DMS 273 treated with DMSO at 0.1 percent for 48 hours (cell line): ENCODE measurements around the gene UBXN4.
A peak's percentile ranks its signal among the peaks of the same experiment; 100 is the strongest.
"Not testable (repeated sequence)": the region's sequence is repeated elsewhere in the genome, so short reads cannot be mapped to it uniquely, and the experiment has no call there.

Experiments used
- DNase-seq: peaks from one replicate; lab custom pipeline; 2025; lab: John Stamatoyannopoulos, UW

The UBXN4 gene

DNA sequence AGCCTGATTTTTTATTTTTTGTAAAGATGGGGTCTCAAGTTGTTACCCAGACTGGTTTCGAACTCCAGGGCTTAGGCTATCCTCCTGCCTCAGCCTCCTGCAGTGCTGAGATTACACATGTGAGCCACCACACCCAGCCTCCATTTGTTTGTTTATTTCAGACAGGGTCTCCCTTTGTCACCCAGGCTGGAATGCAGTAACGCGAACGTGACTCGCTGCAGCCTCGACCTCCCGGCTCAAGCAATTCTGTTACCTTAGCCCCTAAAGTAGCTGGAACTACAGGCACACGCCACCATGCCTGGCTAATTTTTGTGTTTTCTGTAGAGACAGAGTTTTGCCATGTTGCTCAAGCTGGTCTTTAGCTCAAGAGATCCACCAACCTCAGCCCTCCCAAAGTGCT lies 27.2 kb downstream of the UBXN4 start:
- no peak for DNase-seq

DNA sequence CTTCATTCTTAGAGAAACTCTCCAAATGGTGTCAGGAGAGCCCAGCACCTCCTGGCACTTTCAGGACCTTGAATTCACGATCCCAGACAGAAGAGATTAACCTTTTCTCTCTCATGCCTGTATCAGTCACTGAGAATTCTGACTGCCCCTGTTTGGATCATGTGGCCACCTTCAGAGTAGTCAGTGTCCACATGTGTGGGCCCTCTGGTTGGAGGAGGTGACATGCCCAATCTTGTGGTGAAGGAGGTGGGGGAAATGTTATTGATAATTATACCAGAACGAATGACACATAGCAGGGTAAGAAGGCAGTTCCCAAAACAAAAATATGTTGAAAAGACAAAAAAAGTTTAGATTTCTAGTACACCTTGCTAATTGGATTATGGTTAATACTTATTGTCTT lies 31.7 kb downstream of the UBXN4 start:
- DNase-seq, result no peak

DNA sequence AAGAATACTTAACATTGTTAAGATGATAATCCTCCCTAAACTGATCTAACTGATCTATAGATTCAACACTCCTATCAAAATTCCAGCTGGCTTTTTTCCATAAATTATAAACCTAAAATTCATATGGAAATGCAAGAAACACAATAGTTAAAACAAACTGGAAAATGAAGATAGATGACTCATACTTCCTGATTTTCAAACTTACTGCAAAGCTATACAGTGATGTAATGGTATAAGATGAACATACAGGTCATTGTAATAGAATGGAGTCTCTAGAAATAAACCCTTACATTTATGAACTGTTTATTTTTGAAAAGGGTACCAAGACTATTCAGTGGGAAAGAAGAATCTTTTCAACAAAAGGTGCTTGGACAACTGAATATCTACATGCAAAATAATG lies 32.3 kb downstream of the UBXN4 start:
- DNase-seq, result no peak

GRCh38 chr2:135775420-135775819 lies 33.8 kb downstream of the UBXN4 start:
- no peak for DNase-seq

GRCh38 chr2:135776367-135776766 lies 34.7 kb downstream of the UBXN4 start:
- no peak for DNase-seq

- DNase-seq, result no peak
Observed at GRCh38 chr2:135782231-135782630, 40.6 kb downstream of the UBXN4 start.

GRCh38 chr2:135783439-135783838 lies 41.8 kb downstream of the UBXN4 start:
- DNase-seq, result no peak

DNA sequence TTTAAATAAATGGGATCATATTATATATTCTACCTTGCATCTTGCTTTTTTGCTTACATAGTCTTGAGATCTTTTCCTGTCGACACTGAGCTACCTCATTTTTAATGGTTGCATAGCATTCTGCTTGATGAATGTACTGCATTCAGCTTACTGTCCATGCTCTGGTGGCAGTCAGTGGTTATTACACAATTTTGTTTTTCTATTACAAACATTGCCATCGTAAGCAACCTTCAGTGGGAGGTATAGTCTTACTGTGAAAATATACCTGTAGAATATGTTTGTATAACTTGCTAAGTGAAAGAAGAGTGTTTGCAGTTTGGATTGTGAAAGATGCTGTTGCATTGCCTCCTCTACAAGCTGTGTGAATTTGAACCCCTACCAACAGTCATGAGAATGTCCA lies 43.4 kb downstream of the UBXN4 start:
- DNase-seq, result no peak

DNA sequence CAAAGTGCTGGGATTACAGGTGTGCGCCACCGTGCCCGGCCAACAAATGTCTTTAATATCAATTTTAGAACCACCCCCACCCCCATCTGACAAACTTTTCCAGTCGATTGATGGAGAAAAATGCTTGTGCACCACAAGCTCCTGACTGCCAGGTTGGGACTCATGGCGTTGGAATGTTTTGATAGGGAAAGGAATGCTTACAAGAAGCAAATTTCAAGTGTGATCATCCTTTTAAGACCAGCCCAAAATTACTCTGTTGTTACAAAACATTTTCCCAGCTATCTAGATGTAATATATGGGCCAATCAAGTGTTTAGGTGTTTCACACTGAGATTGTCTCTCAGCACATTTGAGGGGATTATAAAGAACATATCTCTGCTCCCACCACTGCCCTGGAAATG lies 45.2 kb downstream of the UBXN4 start:
- no peak for DNase-seq

DNA sequence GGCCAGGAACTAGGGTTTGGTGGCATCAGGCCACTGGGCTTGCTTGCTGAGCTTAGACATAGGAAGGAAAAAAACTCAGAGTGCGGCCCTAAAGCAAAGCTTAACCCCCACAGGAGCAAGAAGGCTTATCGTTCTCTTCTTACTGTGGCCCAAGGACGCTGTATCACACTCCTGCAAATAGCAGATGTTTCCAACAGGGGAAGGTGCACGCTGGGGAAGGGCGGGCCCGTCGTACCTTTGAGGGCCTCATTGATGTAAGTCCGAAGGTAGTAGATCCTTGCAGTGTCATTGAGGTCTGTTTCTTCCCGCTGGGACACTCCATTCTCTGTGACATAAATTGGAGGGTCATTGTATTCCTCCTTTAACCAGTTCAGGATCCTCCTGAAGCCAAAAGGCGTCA lies 48.8 kb downstream of the UBXN4 start:
- no peak for DNase-seq

DNA sequence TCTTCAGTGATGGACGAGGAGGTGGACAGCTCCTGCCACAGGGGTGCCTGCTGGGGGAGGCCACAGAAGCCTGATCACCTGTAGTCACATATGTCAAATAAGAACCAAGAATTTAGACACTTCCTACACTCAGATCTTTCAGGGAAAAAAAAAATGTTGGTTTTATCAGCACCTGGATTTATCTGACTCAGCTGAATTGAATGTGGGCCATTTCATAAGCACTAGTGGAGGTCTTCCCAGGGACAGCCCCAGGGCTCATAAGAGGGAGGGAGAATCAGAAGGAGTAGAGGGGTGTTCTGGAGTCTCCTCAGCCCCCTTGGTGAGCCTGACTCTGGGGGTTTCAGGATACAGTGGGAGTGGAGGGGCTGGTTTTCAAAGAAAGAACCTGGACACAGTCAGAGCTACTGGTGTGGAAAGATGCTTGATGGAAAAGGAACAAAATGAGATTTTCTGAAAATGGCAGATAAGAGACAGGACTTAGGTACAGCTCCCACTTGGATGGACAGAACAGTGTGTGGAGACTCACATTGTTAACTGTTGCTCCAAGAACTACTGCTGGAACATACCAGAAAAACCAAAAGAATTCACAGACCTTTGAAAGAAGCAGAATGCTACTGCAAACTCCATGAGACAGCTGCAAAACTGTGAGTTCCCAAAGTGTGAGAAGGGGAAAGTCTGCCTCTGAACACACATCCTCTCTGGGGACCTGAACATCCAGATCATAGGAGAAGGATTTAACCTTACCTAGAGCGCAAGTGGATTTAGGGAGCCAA lies 49.9 kb downstream of the UBXN4 start:
- no peak for DNase-seq

GRCh38 chr2:135792401-135793150 lies 50.9 kb downstream of the UBXN4 start:
- DNase-seq, result no peak

DNA sequence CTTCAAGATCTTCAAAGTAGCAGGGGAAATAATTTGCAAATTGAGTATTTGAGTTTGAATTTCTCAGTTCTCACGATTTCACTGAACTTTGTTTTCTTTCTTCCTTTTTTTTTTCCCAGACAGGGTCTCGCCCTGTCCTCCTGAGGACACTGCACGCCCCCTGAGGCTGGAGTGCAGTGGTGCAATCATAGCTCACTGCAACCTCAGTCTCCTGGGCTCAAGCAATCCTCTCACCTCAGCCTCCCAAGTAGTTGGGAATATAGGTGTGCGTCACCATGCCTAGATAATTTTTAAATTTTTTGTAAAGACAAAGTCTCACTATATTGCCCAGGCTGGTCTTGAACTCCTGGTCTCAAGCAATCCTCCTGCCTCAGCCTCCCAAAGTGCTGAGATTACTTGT lies 54.0 kb downstream of the UBXN4 start:
- not testable (repeated sequence) for DNase-seq

GRCh38 chr2:135796606-135797005 lies 55.0 kb downstream of the UBXN4 start:
- no peak for DNase-seq

- DNase-seq, result peak; percentile 38
Observed at GRCh38 chr2:135797497-135798274, 56.0 kb downstream of the UBXN4 start.

DNA sequence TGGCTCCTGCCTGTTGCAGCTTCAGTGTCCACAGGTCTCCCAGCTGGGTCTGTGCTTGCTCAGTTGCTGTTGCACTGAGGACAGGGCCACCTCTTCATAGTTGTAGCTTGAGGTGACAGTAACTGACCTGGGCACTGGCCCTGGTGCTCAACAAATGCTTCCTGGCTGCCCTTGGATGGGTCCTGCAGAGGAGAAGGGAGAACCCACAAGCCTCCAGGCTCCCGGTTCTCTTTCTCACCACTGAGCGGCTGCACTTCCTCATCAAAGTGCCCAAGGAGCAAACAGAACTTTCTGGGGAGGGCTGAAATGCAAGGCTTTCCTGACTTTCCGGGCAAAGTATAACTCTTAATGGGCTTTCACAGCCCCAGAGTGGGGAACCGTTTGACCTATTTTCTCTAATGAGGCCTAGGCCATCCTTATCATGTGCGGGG lies 56.6 kb downstream of the UBXN4 start:
- DNase-seq, result no peak

GRCh38 chr2:135798762-135799161 lies 57.1 kb downstream of the UBXN4 start:
- peak; percentile 8 for DNase-seq

DNA sequence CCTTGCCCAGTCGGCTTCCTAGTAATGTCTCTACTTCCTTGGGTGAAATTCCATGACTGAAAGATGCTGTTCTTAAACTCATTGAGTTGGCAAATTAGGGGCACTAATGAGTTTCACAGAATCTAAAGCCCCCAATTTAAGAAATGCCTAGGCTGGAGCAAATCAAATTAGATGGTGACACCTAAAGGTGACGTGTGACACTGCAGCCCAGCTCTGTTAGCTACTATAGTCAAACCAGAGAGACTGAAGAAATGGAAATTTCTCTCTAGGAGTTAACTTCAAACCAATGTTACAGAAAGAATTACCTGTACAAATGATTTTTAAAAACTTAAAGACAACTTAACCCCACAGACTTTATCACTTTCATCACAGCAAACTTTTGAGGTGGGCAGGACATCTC lies 58.1 kb downstream of the UBXN4 start:
- DNase-seq, result no peak

- DNase-seq, result no peak
Observed at GRCh38 chr2:135800513-135801460, 59.1 kb downstream of the UBXN4 start.

- DNase-seq, result no peak
Observed at GRCh38 chr2:135802350-135802749, 60.7 kb downstream of the UBXN4 start.

DNA sequence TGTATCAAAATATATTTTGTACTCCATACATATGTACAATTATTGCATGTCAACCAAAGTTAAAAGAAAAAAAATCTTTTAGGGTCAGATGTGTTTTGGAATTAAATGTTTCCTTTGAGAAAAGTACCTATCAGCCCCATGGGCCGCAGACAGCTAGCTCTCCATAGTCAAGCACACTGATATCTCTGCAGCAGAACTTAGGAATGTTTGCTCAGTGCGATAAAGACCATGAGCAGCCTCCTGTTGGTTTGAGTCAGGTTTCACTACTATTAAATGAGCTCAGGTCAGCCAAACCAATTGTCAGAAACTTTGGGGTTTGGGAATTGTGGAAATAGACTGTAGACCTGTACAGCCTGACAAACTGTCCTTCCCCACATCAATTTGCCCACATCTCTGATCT lies 61.6 kb downstream of the UBXN4 start:
- DNase-seq, result no peak

- DNase-seq, result not testable (repeated sequence)
Observed at GRCh38 chr2:135807874-135808273, 66.2 kb downstream of the UBXN4 start.
